HFF-Myc (cell line): ENCODE data around the gene CCL27.

ENCODE experiments used
- DNase-seq: peaks from one replicate; pipeline ENCODE4 v3.0.0-alpha.2; 2011; ENCODE audit warnings: low read depth; ENCODE audit errors: extremely low read depth
- H3K4me3 ChIP-seq: replicated peaks from 2 replicates; pipeline ENCODE4 v1.5.1; 2011; ENCODE audit warnings: low read depth, mild to moderate bottlenecking, control low read depth, low read length
- TF ChIP-seq, protein P1 (sequence below): IDR thresholded peaks from 2 replicates; pipeline ENCODE4 v1.5.1; 2012; ENCODE audit warnings: mild to moderate bottlenecking, low read depth, low read length, control low read depth; ENCODE audit errors: missing control alignments

CCL27 gene

DNA sequence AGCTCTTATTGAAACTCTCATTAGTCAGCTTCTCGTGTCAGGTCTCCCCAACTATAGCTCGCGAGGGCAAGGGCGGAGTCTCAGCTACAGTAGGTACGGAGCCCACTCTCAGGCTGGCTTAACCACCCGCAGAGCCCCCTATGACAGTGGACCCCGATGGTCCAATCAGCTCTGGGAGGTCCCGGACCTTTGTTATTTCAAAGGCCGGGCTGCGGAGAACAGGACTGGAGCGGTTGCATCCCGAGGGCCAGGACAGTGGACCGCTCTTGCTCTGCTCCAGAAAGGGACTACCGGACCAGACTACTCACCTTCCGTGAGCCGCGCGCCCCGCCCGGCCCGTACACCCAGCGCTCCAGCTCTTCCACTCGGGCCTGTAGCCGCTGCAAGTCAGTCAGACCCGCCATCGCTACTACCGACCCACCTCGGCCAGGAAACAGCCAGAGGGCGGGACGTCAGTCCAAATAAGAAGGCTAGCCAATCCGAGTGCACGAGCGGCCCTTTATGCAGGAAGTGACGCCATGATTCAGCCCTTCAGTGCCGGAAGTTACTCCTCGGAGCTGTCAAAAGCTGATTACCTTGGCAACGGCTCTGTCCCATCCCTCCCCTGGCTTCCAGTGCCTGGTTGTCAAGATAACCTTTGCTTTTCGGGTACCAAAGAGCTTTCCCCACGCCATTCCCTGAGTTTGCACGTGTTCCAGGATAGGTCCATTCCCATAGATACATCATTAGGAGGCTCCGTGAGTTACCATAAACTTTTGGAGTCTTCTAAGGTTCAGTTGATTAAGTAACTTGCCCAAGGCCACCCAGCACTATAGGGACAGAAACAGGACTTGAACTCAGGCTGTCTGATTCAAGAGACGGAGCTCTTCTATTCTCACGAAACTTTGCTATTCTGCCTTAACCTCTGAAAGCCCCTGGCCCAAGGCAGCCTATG is 42.1 kb downstream of the CCL27 start, which contains the start of gene DCTN3:
TSS of gene DCTN3 (minus strand) at position 435 of the 934 bp plus-strand sequence. CDS start at position 404, 31 bp downstream.
- DNase-seq, result peak; percentile 92
- TF ChIP-seq, protein P1, sequence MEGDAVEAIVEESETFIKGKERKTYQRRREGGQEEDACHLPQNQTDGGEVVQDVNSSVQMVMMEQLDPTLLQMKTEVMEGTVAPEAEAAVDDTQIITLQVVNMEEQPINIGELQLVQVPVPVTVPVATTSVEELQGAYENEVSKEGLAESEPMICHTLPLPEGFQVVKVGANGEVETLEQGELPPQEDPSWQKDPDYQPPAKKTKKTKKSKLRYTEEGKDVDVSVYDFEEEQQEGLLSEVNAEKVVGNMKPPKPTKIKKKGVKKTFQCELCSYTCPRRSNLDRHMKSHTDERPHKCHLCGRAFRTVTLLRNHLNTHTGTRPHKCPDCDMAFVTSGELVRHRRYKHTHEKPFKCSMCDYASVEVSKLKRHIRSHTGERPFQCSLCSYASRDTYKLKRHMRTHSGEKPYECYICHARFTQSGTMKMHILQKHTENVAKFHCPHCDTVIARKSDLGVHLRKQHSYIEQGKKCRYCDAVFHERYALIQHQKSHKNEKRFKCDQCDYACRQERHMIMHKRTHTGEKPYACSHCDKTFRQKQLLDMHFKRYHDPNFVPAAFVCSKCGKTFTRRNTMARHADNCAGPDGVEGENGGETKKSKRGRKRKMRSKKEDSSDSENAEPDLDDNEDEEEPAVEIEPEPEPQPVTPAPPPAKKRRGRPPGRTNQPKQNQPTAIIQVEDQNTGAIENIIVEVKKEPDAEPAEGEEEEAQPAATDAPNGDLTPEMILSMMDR, result no peak
- peak within 1 kb of the TSS; percentile 89 for H3K4me3 ChIP-seq

DNA sequence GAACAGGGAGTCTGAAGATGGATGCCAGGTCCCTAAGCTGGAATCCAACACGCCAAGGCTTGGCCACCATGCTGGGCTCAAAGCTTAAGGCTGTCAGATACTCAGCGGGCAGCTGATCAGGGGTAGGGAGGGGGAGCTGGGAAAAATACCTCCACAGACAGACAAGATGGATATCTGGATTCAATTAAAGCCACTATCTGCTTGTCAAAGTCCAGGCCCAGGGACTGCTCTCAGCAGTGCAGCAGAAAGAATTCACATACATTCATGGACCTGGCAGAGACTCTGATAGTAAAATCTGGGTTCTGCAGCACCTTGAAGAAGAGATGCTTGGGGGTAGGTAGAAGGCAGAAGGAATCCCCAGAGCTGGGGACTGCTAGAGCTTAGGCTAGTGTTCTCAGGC is 47.3 kb downstream of the CCL27 start:
- TF ChIP-seq, protein P1, result no peak
- no peak for DNase-seq
- no peak overlapping the region for H3K4me3 ChIP-seq

DNA sequence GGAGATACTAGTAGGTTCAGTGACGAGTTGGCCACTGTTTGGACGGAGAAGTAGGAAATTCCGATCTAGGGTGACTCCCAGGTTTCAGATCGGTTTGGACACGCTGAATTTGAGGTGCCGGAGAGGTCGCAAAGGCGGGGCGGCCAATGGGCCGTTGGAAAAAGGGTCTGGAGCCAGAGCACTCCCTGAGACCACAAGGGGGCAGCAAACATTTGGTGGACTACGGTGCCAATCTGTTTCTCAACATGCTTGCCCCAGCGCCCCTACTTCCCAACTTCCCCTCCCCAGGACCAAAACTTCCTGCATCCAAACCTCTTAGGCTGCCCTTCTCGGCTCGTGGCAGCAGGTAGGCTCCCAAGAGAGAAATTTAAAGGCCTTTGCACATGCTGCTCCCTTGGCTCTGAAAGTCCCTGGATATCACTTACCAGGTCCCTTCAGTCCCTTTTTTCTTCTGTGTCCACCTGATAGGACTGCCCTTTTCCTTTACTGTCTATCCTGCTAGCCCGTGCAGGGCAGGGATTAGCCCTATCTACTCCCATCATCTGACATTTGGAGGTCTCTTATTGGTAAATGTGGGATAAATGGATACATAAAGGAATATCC is 49.6 kb downstream of the CCL27 start:
- TF ChIP-seq, protein P1, result peak; percentile 92
- peak; percentile 63 for DNase-seq
- peak overlapping the region; percentile 96 for H3K4me3 ChIP-seq
